DOHH2 (cell line): ENCODE results near the gene TPTE2.
"Not testable (repeated sequence)": the region's sequence is repeated elsewhere in the genome, so short reads cannot be mapped to it uniquely, and the experiment has no call there.

Experiments
- EZH2phosphoT487 ChIP-seq: fragments of 200-600 bp; sonication (generic); IDR thresholded peaks from 2 replicates; pipeline ENCODE4 v1.6.1; 2017; ENCODE audit warnings: borderline replicate concordance, mild to moderate bottlenecking, antibody characterized with exemption, low read length, moderate library complexity, mixed read lengths
- TF ChIP-seq, protein P1 (sequence below): fragments of 200-600 bp; sonication (generic); IDR thresholded peaks from one replicate; pipeline ENCODE4 v1.5.1; 2014; ENCODE audit warnings: antibody characterized with exemption, mild to moderate bottlenecking, low read depth, low read length; ENCODE audit not compliant: poor library complexity, severe bottlenecking

DNA sequence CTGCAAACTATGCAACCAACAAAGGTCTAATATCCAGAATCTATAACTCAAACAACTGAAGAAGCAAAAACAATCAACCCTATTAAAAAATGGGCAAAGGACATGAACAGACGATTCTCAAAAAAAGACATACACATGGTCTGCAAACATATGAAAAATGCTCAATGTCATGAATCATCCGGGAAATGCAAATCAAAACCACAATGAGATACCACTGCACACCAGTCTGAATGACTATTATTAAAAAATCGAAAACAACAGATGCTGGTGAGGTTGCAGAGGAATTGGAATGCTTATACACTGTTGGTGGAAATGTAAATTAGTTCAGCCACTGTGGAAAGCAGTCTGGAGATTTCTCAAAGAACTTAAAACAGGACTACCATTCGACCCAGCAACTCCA lies 12.1 kb downstream of the TPTE2 start:
- TF ChIP-seq, protein P1, sequence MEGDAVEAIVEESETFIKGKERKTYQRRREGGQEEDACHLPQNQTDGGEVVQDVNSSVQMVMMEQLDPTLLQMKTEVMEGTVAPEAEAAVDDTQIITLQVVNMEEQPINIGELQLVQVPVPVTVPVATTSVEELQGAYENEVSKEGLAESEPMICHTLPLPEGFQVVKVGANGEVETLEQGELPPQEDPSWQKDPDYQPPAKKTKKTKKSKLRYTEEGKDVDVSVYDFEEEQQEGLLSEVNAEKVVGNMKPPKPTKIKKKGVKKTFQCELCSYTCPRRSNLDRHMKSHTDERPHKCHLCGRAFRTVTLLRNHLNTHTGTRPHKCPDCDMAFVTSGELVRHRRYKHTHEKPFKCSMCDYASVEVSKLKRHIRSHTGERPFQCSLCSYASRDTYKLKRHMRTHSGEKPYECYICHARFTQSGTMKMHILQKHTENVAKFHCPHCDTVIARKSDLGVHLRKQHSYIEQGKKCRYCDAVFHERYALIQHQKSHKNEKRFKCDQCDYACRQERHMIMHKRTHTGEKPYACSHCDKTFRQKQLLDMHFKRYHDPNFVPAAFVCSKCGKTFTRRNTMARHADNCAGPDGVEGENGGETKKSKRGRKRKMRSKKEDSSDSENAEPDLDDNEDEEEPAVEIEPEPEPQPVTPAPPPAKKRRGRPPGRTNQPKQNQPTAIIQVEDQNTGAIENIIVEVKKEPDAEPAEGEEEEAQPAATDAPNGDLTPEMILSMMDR: not testable (repeated sequence)
- not testable (repeated sequence) for TF ChIP-seq EZH2phosphoT487
